CD4-positive, alpha-beta T cell treated with Interleukin-2 at 100 ng/mL for 4 hours (primary cell): ENCODE results near the gene NFATC4.
A peak's percentile ranks its signal among the peaks of the same experiment; 100 is the strongest.
"Not testable (repeated sequence)": the region's sequence is repeated elsewhere in the genome, so short reads cannot be mapped to it uniquely, and the experiment has no call there.

Source experiments
- DNase-seq: peaks from one replicate; pipeline ENCODE4 v3.0.0-alpha.2; 2020; ENCODE audit warnings: low spot score

NFATC4 gene

DNA sequence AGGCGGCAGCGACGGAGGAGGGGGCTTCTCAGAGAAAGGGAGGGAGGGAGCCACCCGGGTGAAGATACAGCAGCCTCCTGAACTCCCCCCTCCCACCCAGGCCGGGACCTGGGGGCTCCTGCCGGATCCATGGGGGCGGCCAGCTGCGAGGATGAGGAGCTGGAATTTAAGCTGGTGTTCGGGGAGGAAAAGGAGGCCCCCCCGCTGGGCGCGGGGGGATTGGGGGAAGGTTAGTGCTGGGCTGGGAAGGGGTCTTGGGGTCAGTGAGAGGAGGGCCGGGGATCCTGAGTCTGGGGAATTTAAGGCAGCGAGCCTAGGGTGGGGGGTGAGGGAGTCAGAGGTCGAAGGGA lies 203 bp downstream of the NFATC4 start:
- DNase-seq, result no peak

DNA sequence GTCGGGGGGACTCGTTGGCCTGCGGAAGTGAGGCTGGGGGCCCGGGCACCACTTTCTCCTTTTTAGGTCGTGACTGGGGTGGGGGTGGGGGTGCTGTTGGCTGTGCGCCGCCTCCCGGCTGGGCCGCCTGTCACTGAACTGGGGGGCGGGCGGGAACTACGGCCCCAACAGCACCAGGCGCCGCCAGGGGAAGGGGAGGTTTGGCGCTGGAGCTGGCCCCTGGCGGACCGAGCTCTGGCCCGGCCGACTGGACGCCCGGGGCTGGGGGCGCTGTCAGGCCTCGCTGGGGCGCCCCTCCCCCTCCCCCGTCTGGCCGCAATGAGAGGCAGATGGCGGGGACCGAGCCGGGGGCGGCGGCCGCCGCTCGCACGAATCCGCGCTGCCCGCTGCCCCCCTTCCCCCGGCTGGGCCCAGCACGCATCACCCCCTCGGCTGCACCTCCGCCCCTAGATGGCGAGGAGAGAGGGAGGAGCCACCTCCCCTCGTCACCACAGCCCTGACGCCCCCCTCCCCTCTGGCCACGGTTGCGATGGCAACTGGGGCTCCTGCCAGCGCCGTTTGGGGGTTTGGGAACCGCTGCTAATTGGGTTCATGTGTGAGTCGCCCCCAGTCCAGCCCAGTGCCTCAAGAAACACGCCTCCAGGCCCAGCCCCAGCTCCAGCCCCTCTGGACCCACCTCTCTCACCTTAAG lies 723 bp downstream of the NFATC4 start:
- peak; percentile 7 for DNase-seq

DNA sequence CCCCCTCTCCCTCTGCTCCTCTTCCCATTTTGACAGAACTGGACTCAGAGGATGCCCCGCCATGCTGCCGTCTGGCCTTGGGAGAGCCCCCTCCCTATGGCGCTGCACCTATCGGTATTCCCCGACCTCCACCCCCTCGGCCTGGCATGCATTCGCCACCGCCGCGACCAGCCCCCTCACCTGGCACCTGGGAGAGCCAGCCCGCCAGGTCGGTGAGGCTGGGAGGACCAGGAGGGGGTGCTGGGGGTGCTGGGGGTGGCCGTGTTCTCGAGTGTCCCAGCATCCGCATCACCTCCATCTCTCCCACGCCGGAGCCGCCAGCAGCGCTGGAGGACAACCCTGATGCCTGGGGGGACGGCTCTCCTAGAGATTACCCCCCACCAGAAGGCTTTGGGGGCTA lies 1.5 kb downstream of the NFATC4 start:
- DNase-seq, result no peak

DNA sequence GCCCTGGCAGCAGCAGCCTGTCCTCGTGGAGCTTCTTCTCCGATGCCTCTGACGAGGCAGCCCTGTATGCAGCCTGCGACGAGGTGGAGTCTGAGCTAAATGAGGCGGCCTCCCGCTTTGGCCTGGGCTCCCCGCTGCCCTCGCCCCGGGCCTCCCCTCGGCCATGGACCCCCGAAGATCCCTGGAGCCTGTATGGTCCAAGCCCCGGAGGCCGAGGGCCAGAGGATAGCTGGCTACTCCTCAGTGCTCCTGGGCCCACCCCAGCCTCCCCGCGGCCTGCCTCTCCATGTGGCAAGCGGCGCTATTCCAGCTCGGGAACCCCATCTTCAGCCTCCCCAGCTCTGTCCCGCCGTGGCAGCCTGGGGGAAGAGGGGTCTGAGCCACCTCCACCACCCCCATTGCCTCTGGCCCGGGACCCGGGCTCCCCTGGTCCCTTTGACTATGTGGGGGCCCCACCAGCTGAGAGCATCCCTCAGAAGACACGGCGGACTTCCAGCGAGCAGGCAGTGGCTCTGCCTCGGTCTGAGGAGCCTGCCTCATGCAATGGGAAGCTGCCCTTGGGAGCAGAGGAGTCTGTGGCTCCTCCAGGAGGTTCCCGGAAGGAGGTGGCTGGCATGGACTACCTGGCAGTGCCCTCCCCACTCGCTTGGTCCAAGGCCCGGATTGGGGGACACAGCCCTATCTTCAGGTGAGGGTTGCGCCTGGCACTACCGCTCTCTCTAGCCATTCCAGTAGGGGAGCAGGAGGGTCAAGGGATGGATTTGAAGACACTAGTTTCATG lies 2.1 kb downstream of the NFATC4 start:
- DNase-seq, result no peak

DNA sequence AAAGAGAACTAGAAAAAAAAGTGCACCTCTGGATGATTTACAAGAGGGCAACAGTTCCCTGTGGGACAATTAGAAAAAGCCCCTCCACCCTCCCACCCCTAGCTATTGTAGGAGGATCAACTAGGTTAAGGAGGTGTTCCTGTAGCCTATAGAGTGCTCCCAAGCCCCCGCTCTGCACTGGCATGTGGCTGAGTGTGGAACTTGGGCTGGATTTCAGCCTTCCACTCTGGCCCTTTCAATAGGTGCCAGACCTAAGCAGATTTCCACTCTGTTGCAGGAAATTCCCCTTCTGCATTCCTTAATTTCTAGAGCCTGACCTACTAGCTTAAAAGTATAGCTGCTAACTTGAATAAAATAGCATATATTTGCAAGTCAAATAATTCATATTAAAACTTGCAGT lies 2.8 kb downstream of the NFATC4 start:
- no peak for DNase-seq

DNA sequence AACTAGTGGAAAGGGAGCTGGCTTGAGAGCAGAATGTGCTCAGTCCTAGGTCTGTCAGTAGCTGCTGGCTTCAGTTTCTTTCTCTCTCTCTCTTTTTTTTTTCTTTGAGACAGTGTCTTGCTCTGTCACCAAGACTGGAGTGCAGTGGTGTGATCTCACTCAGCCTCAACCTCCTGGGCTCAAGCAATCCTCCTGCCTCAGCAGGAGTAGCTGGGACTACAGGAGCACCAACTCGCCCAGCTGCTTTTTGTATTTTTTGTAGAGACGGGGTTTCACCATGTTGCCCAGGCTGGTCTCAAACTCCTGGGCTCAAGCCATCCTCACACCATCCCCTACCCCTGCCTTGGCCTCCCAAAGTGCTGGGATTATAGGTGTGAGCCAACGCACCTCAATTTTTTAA lies 3.6 kb downstream of the NFATC4 start:
- DNase-seq, result not testable (repeated sequence)

DNA sequence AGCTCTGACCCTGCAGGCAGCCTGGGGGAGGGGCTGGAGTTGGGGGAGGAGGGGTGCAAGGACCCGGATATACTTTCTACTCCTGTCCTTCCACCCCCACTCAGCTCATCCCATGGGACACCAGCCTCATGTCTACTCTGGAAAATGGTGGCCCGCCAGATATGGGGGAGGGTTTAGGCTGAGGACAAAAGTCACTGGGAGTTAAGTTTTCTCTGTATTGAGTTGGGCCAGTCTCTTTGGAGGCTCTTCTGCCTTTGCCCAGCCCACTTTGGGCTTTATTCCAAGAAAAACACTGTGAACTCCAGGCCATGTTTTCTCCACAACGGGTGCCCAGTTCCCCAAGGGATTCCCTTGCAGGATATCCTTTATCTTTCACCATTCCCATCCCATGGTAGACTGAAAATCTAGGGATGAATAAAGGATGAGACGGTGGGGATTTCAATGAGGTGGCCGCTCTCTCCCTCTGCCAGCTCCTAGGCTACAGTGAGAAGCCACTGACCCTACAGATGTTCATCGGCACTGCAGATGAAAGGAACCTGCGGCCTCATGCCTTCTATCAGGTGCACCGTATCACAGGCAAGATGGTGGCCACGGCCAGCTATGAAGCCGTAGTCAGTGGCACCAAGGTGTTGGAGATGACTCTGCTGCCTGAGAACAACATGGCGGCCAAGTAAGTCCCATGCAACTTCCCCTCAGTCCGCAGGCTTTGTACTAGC lies 4.9 kb downstream of the NFATC4 start:
- no peak for DNase-seq

DNA sequence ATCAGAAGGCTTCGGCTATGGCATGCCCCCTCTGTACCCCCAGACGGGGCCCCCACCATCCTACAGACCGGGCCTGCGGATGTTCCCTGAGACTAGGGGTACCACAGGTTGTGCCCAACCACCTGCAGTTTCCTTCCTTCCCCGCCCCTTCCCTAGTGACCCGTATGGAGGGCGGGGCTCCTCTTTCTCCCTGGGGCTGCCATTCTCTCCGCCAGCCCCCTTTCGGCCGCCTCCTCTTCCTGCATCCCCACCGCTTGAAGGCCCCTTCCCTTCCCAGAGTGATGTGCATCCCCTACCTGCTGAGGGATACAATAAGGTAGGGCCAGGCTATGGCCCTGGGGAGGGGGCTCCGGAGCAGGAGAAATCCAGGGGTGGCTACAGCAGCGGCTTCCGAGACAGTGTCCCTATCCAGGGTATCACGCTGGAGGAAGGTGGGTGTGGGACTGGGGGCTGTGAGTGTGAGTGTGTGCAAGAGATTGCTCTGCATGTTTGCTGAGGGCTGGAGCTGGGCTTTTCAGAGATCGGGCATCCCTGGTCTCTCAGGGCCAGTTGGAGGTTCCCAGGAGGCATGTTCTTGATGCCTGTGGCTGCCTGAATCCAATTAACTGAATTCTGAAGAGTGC lies 8.6 kb downstream of the NFATC4 start:
- no peak for DNase-seq

DNA sequence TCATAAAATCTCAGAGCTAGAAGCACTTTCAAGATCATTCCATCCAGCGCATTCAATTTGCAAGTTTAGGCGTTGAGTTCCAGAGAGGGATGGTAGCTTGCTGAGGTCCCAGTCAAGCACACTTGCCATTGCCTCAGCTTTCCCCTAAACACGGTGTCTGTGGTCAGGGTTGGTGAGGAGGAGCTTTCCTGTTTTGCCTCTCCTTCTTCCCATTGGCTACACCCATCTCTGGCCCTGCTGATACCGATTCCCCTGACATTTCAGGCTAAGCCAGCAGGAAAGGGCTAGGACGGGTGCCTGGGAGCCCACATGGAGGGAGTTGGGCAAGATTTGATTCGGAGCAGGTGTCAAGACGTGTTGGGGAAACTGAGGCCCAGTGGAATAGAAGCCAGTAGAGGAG lies 9.1 kb downstream of the NFATC4 start:
- DNase-seq, result no peak

DNA sequence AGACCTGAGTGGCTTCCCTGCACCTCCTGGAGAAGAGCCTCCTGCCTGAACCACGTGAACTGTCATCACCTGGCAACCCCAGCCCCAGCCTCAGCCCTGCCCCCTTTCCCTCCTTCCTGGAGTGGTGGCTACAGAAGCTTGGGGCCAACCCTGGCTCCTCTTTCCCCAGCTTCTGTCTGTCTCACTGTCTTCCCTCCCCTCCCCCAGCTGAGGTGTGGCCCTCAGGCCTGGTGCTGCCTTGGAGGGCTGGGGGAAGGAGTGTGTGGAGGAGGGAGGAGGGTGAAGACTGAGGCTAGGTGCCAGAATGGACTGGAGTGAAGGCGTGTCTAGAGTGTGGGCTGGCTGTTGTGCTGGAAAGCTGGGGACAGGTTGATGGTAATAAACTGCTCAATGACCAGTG lies 9.7 kb downstream of the NFATC4 start:
- DNase-seq, result no peak

DNA sequence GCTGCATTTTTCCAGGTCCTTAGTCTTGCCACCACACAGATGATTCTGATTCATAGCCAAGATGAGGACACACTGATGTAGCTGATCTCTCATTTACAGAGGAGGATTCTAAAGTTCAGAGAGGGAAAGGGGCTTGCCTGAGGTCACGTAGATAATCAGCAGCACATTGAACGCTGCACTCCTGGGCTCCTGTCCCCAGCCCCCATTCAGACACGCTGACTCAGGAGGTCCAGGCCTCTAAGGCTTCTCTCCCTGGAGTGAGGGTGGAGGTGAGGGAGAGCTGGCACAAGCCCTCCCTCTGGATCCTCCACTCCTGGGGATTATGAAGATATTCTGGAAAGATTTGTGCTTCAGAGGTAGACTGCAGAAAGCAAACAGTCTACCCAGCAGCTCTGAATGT lies 10.3 kb downstream of the NFATC4 start:
- DNase-seq, result no peak

DNA sequence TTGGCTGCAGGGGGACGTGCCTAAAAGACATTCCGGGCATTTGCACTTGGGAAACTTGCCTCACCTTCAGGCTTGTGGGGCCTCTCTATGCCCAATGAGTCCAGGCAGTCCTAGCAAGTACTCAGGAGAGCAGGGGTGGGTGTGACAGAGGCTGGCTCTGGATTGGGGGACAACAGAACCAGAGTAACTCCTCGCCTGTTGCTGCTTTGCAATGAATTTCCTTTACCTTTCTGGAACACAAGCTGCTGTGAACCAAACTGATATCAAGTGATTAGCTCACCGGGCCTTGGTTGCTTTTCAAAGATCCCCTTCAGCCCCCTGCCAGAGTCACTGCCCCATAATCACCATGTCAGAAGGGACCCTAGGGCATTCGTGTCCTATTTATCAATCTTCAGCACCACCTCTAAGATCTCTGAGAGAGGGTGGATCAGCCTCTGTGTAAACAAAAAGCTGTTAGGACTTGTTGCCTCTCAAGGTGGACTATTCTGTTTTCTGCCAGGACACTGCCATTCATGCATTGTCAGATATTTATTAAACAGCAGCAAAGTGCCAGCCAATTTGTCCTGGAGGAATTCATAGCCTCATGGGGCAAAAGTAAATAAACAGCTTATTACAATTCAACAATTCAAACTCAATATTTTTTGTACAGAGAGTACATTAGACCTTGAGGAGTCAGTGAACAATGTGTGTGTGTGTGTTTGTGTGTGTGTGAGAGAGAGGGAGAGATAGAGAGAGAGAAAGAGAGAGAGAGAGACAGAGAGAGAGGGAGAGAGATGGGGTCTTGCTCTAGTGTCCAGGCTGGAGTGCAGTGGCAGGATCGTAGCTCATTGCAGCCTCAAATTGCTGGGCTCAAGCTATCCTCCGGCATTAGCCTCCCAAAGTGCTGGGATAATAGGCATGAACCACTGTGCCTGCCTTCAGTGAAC lies 11.3 kb downstream of the NFATC4 start:
- DNase-seq, result no peak

DNA sequence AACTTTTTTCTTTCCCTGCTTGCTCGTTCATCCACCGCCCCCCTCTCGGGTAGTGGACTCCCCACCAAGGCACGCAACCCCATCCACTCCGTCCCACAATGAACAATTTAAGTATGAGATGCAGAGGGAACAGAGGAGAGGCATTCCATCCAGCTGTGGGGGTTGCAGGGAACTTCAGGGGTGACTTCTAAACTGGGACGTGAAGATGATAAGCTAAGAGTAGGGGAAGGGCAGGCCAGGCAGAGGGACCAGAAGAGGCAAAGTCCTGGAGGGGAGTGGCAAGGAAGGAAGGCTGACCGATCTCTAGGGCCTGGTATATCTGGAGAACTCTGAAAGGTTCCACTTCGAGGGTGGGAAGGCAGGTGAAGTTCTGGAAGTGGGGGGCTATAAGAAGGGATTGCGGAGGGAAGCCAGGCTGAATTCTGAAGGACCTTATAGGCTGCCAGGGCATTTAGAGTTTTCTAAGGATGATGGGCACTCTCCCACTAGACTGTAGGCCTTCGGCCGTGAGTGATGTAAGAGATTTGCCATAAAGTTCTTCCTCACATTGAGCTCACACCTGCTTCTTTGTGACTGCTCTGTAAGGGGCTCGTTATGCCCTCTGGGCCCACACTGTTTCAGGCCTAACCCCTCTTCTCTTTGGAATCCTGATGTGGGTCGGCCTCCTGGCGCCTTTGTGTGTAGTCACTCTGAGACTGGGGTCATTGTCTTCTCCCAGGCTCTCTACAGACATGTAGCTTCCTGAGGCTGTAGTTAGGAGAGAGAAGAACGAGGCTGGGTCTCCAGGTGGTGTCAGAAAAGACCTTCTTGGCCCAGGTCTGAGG lies 12.1 kb downstream of the NFATC4 start:
- no peak for DNase-seq

DNA sequence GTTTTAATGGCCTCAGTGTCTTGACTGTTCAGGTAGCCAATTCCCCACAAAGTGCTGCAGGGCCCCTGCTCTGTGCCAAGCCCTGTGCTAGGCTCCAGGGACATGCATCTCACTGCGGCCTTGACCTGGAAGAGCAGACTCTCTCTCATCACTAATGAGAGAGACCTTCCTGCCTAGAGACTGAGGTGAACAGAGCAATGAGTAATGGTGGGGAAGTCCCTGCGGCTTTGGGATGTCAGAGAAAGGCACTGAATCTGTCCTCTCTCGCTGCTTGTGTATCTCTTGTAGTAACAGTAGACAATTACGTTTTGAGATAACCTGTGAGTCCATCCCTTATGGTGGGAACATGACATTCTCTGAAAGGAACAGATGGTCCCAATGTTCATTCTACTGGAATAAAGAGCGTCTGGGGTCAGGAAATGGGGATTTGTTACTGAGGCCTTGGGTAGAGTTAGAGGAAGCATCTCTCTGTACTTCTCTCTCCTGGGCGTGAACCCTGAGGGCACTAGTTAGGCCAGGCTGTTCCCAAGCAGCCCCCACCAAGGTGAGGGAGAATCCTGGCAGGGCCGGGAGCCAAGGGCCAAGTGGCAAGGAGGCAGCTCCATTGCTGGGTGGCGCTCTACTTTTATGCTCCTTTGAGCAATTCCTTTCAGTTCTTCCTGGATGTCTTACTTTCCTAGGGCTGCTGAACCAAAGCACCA lies 13.5 kb downstream of the NFATC4 start:
- DNase-seq, result no peak

DNA sequence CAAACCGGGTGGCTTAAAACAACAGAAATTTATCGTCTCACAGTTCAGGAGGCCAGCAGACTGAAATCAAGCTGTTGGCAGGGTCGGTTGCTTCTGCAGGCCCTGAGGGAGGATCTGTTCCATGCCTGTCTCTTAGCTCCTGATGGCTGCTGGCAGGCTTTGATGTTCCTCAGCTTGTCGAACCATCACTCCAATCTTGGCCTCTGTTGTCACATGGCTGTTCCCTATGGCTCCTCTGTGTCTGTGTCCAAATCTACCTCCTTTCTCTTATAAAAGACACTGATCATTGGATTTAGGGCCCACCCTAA lies 14.0 kb downstream of the NFATC4 start:
- no peak for DNase-seq

DNA sequence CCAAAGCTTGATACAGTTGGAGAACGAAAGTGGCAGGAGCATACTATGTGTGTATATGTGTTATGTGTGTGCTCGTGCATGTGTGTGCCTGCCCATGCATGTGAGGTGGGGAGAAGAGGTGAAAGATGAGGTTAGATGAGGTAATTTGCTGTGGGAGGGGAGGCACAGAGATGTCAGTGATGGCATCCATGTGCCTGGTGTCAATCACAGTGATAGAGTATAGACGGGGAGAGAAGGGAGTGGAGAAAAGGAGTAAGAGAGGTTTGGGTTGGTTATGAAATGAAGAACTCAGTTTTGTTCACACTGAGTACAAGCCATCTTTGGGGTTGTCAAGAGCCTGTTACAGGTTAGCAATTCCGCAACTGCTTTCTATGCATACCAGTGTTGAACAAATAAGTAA lies 16.2 kb downstream of the NFATC4 start:
- no peak for DNase-seq

DNA sequence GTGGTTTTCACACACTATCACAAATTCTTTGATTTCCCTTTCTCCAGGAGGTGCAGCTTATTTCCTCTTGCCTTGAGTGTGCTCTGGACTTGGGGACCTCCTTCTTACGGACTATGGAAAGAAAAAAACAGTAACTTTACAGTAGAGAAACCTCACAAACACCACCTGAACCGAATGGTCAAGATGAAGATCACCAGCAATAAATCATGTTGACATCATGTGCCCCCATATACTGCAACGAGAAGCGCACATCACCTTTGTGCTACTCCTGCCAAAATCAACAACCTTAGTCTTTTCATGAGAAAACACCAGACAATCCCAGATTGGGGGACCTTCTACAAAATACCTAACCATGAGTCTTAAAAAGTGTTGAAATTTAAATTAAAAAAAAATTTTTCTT lies 17.5 kb downstream of the NFATC4 start:
- DNase-seq, result no peak

DNA sequence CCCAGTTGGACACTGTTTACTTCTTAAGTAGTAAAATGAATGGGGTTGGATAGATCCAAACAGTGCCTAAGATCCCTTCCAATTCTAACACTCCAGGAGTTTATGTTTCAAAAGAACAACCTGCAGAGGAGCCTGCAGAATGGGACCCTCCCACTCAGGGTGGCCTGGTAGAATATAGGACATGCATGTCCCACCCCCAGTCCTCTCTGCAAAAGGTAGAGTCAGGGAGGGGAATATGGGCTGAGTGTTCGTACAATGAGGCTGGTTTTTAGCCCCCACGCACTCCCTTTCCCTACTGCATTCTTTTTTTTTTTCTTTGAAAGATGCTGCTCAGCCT lies 19.0 kb downstream of the NFATC4 start:
- no peak for DNase-seq

DNA sequence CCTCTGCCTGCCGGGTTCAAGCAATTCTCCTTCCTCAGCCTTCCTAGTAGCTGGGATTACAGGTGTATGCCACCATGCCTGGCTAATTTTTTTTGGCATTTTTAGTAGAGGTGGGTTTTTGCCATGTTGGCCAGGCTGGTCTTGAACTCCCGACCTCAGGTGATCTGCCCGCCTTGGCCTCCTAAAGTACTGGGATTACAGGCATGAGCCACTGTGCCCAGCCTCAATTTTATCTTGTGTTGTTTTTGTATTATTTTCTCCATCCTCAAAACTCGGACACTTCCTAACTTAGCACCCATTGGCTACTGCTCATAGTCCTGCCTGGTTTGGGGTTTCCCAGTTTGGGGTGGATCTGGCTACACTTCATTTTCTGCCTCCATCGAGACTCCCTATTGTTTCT lies 19.6 kb downstream of the NFATC4 start:
- not testable (repeated sequence) for DNase-seq

DNA sequence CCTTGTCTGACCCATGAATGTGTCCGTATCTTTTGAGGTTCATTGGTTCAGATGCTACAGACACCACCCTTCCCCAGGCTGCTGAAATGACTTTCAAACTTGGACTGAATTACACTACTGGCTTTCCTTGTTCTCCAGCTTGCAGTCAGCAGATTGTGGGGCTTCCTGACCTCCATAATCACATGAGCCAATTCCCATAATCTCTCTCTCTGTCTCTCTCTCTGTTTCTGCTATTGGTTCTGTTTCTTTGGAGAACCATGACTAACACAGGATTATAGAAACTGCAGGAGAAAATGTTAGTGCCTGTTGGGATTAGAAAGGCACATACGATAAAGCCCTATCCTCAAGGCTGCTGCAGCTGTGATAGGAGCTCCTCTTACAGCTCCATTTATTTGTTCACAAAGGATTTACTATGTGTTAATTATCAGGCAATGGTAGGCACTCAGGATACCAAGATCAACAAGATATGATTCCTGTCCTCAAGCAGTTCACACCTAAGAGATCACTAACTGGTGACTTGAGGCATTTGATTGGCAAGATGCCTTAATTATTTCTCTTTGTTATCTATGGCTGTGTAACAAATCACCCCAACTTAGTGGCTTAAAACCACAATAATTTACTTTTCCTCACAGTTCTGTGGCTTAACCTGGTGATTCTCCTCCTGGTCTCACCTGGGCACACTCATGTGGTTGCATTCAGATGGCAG lies 20.6 kb downstream of the NFATC4 start:
- DNase-seq, result no peak
